GM19452 (cell line): ENCODE results near the gene NDUFA12.

Experiments
- ATAC-seq: cut with Tn5 transposase; IDR thresholded peaks from one replicate; pipeline ENCODE4 v1.9.1; 2021; ENCODE audit not compliant: unreplicated experiment

NDUFA12 gene

DNA sequence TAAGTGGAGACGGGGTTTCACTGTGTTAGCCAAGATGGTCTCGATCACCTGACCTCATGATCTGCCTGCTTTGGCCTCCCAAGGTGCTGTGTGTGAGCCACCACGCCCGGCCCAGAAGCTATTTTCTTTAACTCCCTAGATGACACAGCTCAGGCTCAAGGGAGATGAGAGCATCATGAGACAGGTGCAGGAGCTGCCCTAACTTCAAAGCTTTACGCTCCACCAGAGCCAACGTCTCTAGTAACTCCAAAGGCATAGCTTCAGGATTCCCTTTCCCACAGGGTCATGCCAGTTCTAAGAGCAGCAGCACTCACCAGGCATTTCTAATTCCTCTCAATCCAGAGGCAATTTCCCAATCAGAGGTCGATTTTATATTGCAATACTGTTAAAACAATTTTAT, 21.0 kb downstream of the NDUFA12 start:
- ATAC-seq = no peak

DNA sequence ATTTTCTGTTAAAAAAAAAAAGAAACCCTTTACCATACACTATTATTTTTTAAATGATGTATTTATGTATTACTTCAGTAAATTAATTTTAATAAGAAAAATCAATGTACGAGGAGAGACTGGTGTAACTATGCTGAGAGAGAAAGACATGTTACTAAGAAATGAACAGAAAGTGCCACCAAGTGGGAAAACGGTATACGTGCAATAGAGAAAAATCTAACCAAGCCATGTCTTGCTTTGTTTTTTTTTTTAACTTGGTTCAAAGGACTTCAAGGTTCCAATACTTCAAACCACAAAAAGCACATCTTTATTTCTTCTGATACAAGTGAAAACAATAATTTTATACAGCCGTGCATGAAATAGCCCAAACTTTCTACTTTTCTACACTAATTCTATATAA, 22.9 kb downstream of the NDUFA12 start:
- ATAC-seq = no peak

DNA sequence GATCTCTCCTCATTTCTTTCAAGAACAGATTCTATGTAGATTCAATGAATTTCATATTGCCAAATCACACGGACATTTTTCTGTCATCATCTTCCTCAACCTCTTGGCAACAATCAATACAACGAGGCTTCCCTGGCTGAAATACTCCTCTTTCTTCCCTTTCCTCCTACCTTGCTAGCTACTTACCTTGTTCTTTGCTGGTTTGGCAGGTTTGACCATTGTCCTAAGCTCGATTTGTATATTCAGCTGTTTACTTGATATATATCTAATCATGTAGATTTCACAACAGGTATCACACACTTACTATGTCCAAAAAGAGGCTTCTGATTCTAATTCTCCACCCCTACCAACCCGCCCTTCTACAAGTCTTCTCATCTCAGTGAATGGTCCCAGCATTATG, 23.6 kb downstream of the NDUFA12 start:
- no peak for ATAC-seq

DNA sequence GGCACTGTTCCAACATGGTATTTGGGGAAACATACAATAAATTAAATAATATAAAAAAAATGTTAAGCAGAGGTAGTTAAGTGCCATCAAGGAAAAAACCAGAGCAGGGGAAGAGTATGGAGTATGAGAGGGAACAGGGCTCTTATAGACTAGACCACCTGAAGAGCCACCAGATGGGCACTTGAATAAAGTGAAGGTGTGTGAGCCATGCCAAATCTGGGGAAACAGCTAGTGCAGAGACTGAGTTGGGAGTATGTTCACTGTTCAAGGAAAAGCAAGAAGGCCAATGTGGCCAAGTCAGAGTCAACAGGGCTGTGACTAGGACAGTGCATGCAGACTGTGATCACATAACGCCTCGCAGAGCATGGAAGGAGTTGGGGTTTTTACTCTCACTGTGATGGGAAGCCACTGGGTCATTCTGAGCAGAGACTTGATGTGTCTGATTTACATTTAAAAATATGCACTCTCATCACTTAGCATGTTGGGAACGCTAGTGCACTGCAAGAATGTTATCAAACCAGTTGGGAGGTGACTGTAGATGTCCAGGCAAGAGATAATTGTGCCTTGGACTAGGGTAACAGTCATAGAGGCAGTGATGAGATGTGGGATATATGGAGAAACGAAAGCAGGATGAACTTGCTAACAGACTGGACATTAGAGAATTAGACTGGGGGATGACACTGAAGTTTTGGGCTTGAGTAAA, 25.6 kb downstream of the NDUFA12 start:
- no peak for ATAC-seq

DNA sequence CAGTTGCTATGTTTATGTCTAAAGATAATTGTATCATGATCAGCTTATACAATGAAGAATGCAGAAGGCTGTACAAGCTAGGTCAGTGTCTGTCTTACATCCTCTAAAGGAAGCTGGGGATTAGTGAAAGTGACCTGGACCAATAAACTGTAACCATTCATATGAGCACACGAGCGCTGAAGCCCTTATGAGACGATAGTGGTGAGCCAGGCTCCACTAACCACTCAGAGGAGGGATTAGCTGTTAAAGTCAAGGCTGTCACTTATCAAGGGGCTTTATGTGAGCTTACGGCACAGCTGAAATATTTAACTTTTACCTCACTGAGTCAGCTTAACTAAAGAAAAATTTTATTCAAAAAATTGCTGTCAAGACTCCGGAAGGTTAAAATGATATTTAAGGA, 30.3 kb downstream of the NDUFA12 start:
- ATAC-seq = no peak

DNA sequence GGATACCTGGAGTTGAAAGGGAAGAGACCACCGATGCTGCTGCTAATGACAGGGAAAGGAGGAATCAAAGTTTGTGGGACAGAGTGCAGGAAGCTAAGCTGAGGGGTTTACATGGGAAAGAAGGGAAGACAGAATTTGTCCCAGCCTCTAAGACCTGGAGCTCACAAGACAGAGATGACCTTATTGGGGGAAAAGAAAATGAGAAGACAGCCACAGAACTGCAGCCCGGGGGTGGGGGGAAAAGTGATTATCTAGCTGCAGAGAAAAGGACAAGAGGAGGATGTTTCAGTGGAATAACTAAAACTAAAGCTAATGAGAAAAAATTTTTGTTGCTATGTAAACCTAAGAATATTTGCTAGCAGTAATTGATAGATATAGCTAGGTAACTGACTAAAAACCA, 30.7 kb downstream of the NDUFA12 start:
- no peak for ATAC-seq

DNA sequence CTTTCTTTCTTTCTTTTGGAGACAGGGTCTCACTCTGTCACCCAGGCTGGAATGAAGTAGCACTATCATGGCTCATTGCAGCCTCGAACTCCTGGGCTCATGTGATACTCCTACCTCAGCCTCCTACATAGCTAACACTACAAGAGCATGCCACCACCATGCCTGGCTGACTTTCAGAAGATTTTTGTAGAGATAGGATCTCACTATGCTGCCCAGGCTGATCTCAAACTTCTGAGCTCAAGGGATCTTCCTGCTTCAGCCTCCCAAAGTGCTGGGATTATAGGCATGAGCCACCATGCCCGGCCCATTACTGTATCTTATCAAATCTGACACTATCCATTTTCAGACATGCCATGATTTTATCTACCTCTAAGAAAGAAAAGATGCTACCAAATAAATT, 31.6 kb downstream of the NDUFA12 start:
- no peak for ATAC-seq

DNA sequence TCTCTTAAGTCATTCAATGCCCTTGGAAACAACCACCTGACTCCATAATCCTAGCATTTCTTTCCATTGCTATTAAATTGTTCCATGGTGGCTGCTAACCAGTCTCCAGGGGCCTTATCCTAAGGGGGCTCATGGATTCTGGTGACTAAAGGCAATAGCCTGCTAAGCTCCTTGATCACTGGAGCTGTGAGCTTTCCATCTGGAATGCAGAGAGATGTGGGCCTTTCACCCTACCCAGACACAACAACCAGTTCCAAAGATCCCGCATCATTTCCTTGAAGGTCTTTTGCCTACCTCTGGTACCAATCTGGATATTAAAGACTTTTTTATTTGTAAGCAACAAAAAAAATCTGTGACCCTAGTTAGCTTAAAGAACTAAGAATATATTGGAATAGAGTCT, 32.9 kb downstream of the NDUFA12 start:
- no peak for ATAC-seq

DNA sequence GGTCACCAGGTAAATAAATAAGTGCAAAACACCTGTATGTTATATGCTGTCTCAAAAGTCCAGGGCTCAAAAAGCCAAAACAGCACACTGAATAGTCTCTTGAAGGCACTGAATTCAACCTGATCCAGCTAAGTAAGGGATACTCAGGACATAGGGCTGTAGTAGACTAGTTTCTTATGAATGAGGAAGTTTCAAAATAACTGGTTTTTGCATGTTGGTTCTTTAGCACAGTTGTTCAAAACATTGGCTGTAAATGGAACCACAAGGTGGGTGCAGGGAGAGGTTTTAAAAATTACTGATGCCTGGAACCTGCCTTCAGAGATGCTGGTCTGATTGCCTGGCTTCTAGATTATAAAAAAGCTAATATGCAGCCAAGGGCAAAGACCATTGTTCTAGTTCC, 34.1 kb downstream of the NDUFA12 start:
- no peak for ATAC-seq

DNA sequence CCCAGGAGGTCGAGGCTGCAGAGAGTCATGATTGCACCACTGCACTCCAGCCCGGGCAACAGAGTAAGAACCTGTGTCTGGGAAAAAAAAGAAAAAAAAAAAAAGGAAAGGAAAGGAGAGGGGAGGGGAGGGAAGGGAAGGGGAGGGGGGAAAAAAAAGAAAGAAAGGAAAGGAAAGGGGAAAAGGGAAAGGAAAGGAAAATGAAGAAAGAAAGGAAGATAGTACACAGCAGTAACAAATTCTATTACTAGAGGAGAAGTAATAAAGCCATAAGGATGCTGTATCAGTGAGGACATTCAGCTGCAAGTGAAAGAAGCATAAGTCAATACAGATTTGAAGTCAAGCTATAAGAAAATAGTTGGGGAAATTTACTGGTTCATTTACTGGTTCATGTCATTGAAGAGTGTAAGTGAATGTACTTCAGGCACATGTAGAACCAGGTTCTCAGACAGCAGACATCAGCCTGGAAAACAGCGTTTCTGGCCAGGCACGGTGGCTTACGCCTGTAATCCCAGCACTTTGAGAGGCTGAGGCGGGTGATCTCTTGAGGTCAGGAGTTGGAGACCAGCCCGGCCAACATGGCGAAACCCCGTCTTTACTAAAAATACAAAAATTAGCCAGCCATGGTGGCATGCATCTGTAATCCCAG, 37.4 kb downstream of the NDUFA12 start:
- no peak for ATAC-seq

DNA sequence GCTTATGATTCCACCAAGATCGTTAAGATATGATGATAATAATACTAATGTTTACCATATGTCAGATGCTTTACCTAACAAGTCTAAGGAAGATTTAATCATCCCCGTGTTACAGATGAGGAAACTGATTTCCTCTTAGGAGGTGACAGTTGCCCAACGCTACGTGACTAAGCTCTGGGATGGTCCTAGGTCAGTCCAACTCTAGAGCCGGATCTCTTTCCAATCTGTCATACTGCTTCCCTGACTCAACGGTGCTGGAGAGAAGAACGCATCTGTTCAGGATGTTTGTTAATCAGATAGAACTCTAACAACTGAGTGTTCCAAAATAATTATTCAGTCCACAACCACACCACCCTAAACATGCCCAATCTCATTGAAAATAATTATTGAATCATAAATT, 39.8 kb downstream of the NDUFA12 start:
- ATAC-seq = no peak

DNA sequence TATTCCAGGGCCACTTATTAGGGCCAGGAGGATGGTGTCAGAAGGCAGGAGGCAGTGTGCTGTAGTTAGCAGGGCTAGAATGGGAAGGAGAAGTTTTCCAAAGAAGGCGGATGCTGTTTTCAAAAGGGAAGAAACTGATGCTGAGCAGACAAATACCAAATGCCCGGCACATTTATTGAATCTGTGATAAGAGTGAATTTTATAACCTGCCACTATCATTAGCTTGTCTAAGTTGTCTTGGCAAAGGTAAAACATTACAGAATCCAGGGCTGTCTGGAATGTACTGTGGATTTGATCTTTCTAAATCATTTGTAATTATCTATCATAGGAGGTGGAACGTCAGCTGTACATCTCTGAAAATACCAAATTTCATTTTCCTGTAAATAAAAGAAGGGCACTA, 40.8 kb downstream of the NDUFA12 start:
- ATAC-seq = no peak

DNA sequence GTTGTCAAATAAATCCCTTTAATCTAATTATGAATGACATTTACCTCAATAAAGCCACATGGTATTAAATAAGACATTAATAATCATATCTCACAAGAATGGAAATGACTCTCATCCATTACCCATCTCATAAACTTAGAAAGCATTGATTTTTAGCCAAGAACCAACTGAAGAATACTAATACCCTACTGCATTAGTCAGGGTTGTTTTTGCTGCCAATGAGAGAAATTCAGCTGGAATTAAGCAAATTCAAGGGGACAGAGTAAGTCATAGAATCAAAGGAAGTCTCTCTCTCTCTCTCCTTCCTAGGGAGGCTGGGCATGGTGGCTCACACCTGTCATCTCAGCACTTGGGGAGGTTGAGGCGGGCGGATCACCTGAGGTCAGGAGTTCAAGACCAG, 41.6 kb downstream of the NDUFA12 start:
- no peak for ATAC-seq

DNA sequence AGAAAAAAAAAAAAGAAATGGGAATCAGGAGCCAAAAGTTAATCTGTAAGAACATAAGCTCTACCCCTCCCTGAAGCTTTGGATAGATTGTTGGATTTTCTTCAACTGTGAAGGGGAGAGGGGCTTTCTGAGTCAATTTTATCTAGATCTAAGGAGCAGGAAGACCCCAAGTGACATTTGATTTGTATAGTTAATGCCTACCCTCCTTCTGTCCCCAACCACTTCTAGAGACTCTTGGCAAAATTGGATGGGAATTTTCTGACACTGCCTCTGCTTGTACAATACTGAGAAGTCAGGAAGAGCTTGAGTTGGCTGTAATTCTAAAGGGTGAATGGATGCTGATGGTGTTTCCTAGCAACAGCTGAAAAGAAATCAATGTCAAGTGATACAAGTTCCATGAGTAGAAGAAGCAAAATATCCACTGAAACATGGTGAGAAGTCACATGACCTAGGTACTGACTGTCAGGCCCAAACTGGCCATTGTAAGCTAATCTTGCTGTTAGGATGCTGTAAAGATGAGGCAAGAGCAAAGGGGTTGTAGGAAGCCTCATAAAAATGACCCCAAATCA, 42.2 kb downstream of the NDUFA12 start:
- no peak for ATAC-seq

DNA sequence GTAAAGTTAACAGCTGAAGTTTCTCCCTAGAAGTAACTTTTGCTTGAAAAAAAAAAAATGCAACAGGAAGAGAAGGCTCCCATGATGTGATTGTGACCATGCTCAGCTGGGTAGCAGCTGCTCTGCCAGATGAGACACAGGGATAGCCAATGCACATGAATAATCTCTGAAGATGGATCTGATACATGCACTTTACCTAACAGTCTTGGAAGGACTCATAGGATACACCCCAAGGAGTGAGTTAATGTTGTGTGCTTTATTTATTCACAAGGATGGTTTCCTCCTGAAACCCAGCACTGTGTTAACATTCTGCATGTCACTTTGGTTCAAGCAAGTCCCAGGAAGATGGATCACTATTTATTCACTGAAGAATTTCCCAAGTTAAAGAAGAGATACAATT, 46.5 kb downstream of the NDUFA12 start:
- no peak for ATAC-seq

DNA sequence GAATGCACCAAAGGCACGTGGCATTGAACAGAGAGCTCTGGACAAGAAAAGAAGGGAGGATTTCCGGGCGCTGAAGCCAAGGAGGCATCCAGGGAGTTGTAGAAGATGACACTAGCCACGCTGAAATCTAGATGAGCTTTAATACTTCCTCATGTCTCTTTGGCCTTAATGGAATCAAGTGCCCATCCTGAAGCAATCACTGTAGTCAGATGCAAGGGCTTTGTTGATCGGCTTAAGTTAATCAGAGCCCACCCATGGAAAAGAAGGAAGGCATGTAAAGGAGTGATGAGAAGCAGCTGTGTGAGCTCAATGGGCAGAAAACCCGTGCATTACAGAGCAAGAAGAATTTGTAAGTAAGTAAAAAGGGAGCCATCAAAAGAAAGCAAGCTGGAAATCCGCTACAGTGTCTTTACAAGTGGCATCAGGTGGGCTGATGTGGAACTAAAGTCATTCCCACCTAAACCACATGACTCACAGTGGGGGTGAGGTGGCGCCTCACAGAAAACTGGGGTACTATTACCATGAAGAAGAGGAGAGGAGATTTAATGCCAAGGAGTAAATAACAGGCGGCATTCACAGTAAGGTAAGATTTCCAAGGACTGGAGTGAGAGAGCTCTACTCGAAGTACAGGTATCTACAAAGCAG, 48.4 kb downstream of the NDUFA12 start:
- no peak for ATAC-seq

DNA sequence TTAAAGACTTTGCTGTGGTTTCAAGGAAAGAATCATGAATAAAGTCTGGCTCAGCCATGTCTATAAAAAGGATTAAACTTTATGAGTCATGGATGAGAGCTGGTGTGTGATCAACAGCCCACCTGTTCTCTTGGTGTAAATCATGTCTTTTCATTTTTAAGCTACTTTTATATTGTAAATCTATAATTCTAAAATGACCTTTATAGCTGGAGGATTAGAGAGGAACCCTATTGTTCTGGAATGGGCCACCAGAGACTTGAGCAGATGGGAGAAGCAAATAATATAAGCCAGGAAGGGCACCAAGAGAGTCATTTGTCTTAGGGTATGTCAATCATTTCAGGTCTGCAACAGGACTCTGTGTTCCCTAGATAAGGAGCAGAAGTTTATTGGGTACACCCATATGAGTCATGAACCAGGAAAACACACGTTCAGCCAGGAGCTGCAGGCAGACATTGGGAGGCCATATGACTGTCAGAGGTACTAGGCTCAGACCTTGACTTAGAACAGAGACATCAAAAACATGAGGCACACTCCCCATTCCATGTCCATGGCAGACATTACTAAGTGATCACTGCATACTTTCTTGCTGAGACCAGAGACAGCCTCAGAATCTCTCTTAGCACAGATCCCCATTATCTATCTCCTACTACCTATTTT, 49.3 kb downstream of the NDUFA12 start:
- no peak for ATAC-seq

DNA sequence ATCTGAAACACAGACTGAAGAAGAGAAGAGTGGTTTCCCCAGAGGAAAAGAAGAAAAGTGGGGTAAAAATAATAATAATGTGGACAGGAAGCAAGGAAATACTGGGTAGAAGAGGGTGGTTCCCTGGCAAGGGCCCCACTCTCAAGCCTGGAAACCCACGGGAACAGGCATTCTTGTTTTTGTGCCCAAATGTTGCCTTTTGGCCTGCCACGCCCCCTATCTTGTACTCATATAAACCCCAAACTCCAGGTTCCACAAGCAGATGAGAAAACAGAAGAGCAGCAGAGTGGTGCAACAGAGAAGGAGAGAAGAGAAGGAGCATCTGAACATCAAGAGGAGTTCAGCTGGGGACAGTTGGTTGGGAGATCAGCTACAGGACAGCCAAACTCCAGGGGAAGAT, 51.2 kb downstream of the NDUFA12 start:
- no peak for ATAC-seq

DNA sequence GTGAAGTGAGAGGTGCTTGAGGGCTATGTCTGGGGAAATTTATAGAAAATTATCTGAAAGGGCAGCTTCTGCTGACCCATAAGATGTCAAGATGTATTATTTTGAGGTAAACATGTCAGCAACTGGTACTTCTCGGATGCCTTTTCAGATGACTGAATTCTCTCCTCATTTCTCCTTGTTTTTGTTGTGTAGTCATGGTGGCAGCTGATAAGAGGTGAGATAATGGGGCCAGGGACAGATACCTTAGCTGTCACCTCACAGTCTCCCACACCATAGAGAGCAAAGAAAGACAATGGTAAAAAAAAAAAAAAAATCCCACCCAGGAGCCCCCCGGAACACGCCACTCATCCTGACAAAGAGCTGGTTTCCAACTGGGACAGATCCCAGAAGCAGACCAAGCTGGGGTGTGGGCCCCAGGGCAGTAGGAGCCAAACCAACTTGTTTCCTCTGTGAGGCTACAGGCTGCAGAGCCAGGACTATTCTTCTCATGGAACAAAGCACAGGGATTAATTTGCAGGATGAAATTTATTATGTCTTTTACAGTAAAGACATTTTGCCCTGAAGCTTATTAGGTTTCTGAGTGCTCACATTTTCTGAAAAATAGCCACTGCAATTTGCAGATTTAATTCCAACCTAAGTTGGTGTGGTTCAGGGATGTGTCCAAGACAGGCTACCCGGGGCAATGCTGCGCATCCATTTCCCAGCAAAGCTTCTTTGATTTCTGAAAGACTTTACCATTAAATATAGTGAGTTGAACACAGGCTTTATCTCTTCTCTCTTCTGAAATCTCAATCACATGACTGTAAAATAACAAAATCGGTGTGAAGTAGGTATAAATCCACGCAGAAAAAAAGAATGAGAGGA, 52.2 kb downstream of the NDUFA12 start:
- no peak for ATAC-seq

DNA sequence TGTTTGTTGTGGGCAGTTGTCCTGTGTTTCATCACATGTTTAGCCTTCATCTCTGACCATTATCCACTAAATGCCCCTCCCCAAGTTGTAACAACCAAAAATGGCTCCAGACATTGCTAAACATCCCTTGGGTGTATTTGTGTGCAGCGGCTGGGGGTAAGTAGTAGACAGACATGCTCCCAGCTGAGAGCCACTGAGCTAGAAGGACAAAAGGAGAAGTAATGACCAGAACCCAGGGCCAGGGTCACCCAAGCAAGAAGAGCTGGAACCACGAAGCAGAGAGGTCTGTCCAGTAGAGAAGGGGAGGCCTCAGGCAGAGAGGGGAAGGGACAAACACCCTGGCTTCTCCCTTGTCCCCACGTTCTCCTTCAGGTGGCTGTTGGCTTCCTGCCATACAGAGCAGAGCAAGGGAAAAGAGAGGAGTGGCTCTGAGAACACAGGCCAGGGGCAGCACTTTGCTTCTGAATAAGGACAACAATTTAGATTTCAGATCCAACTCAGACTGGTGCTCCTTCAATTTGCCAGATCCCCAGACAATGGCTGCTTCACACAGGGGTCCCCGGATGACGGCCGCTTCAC, 55.2 kb downstream of the NDUFA12 start:
- no peak for ATAC-seq
